B cell (primary cell): ENCODE results near the gene IPO8. TPM values are rescaled to one million over a fixed set of nuclear protein-coding genes. Genes with fewer than 3 reads are reported as not detected.

Source experiments
- ATAC-seq: fragments of 200-7000 bp; cut with Tn5 transposase; one replicate; pipeline ENCODE4 v1.10.0; 2021; ENCODE audit warnings: low read depth, mild to moderate bottlenecking, moderate number of reproducible peaks, moderate library complexity
- CTCF ChIA-PET: fragments of 350-600 bp; sonication (Branson Sonifier 250); formaldehyde crosslinking; loops from one replicate; lab custom pipeline; 2021; ENCODE audit warnings: antibody characterized with exemption, inconsistent platforms; lab: Charles Lee
- POLR2A ChIA-PET: fragments of 350-600 bp; sonication (Branson Sonifier 250); formaldehyde crosslinking; loops from one replicate; lab custom pipeline; 2021; ENCODE audit warnings: antibody characterized with exemption; lab: Charles Lee
- DNase-seq: peaks from one replicate; pipeline ENCODE4 v3.0.0; 2013
- H2AFZ ChIP-seq: 2 replicates; pipeline ENCODE4 v1.6.1; 2012; ENCODE audit warnings: mild to moderate bottlenecking, low read depth, low read length; ENCODE audit not compliant: insufficient read depth, poor library complexity, severe bottlenecking
- H3K27ac ChIP-seq, 2 donors: 1 replicate in 1 of 2; 2 replicates in 1 of 2; pipeline ENCODE4 v1.5.1; 2012 to 2013; ENCODE audit warnings: low read length in 2 of 2, mild to moderate bottlenecking in 2 of 2, moderate library complexity in 1 of 2
- H3K27me3 ChIP-seq, 4 experiments: fragments of 200-600 bp in 1 of 4; sonication (generic) in 1 of 4; replicated peaks in 1 of 4; 1 replicate in 2 of 4; 2 replicates in 2 of 4; pipeline versions ENCODE4 v1.6.1 to v1.7.0; 2013 to 2016; ENCODE audit warnings: low read length in 3 of 4, mild to moderate bottlenecking in 2 of 4, mixed read lengths in 1 of 4, moderate library complexity in 1 of 4; ENCODE audit not compliant: insufficient read depth in 4 of 4, control insufficient read depth in 3 of 4; ENCODE audit errors: control extremely low read depth in 1 of 4
- H3K36me3 ChIP-seq, 2 experiments: replicated peaks in 1 of 2; 1 replicate in 1 of 2; 2 replicates in 1 of 2; pipeline versions ENCODE4 v1.6.1 to v1.7.1; 2013; ENCODE audit warnings: low read length in 1 of 2; ENCODE audit not compliant: insufficient read depth in 2 of 2, control insufficient read depth in 1 of 2; ENCODE audit errors: control extremely low read depth in 1 of 2, extremely low read depth in 1 of 2
- H3K4me1 ChIP-seq, 2 donors: fragments of 200-600 bp in 1 of 2; sonication (generic) in 1 of 2; 1 replicate in 1 of 2; 2 replicates in 1 of 2; pipeline versions ENCODE4 v1.5.1 to v1.6.1; 2013 to 2017; ENCODE audit warnings: low read length in 2 of 2; ENCODE audit not compliant: control insufficient read depth in 2 of 2, insufficient read depth in 2 of 2
- H3K4me2 ChIP-seq: replicated peaks from 2 replicates; pipeline ENCODE3; 2012; ENCODE audit warnings: mild to moderate bottlenecking, low read depth, low read length; ENCODE audit not compliant: poor library complexity, severe bottlenecking
- H3K4me3 ChIP-seq, 5 experiments: fragments of 200-600 bp in 1 of 5; sonication (generic) in 1 of 5; 1 replicate in 3 of 5; 2 replicates in 2 of 5; pipeline versions ENCODE4 v1.5.1 to v1.7.0; 2011 to 2016; ENCODE audit warnings: low read length in 4 of 5, mild to moderate bottlenecking in 4 of 5, low read depth in 2 of 5, control low read depth in 1 of 5, moderate library complexity in 1 of 5; ENCODE audit not compliant: insufficient read depth in 1 of 5; ENCODE audit errors: control extremely low read depth in 1 of 5, extremely low read depth in 1 of 5
- H3K79me2 ChIP-seq: fragments of 200-600 bp; sonication (generic); one replicate; pipeline ENCODE4 v1.6.0; 2016; ENCODE audit warnings: low read length; ENCODE audit not compliant: control insufficient read depth, insufficient read depth
- H3K9ac ChIP-seq: fragments of 200-600 bp; sonication (generic); 2 replicates; pipeline ENCODE4 v1.6.1; 2017; ENCODE audit warnings: mild to moderate bottlenecking, low read length, moderate library complexity
- H3K9me3 ChIP-seq, 3 donors: one replicate each; pipeline versions ENCODE4 v1.6.1 to v1.7.1; 2013; ENCODE audit warnings: low read length in 2 of 3; ENCODE audit not compliant: control insufficient read depth in 2 of 3, insufficient read depth in 1 of 3; ENCODE audit errors: control extremely low read depth in 1 of 3
- H4K20me1 ChIP-seq: 2 replicates; pipeline ENCODE4 v1.6.0; 2012; ENCODE audit warnings: mild to moderate bottlenecking, low read length; ENCODE audit not compliant: insufficient read depth, control insufficient read depth, poor library complexity, severe bottlenecking
- H3K27ac Mint-ChIP-seq: one replicate; pipeline ENCODE4 v1.8.0; 2021; ENCODE audit warnings: mixed read lengths
- H3K27me3 Mint-ChIP-seq: one replicate; pipeline ENCODE4 v1.8.0; 2021; ENCODE audit warnings: mixed read lengths
- H3K4me1 Mint-ChIP-seq: one replicate; pipeline ENCODE4 v1.8.0; 2021; ENCODE audit warnings: mixed read lengths
- H3K4me3 Mint-ChIP-seq: one replicate; pipeline ENCODE4 v1.8.0; 2021; ENCODE audit warnings: mixed read lengths
- H3K9me3 Mint-ChIP-seq: one replicate; pipeline ENCODE4 v1.8.0; 2022; ENCODE audit warnings: mixed read lengths; ENCODE audit not compliant: insufficient read depth
- CTCF ChIP-seq: fragments of 200-600 bp; IDR thresholded peaks from one replicate; pipeline ENCODE4 v1.8.0; 2022; ENCODE audit warnings: antibody characterized with exemption, mild to moderate bottlenecking
- EZH2 ChIP-seq: IDR thresholded peaks from 2 replicates; pipeline ENCODE4 v1.6.1; 2012; ENCODE audit warnings: borderline replicate concordance, low read depth, mild to moderate bottlenecking, moderate library complexity, low read length; ENCODE audit not compliant: insufficient read depth, poor library complexity, severe bottlenecking
- WGBS: methylation state at CpG from one replicate; pipeline ENCODE4 v1.1.5; 2013; ENCODE audit warnings: missing lambda C conversion rate; ENCODE audit not compliant: insufficient coverage; 5-methylcytosine and 5-hydroxymethylcytosine counted together
- intact Hi-C: fragments of 100-400 bp; cut with micrococcal nuclease; formaldehyde crosslinking; loops from one replicate; pipeline ENCODE4 v1.10.0; 2022
- polyA plus RNA-seq: library from polyadenylated mRNA; depleted of rRNA; stranded (reverse); fragments of >200 nt; gene quantifications from 2 replicates; pipeline ENCODE4 v1.2.3, GENCODE V29; 2012
- total RNA-seq, 2 donors: library from RNA; stranded (reverse); fragments of 120-200 nt in 1 of 2; gene quantifications; 1 replicate in 1 of 2; 2 replicates in 1 of 2; pipeline versions ENCODE4 v1.2.3 to v1.2.4, GENCODE V29; 2013 to 2022

Gene IPO8
- total and polyA plus RNA-seq, 2 donors (not counting 1 experiment from before 2014, with no cell fraction given), result 7.5 to 58.1 TPM

- Histone ChIP-seq H3K79me2 (no peaks in the 10 kb centered on the region), H3K9ac (no peak overlapping the region), H4K20me1 (no peaks in the 10 kb centered on the region), H3K4me1 (no peaks in the 10 kb centered on the region), H3K9me3 (no peaks in the 10 kb centered on the region), H3K27me3 (no peaks in the 10 kb centered on the region), H2AFZ (no peak overlapping the region), H3K4me3 (no peak overlapping the region), H3K27ac (no peak overlapping the region), H3K36me3 (peaks cover 6 to 44% of the 10 kb centered on the region in 2 experiments), H3K4me2 (no peak overlapping the region)
- H3K27ac Mint-ChIP-seq, result no peak overlapping the region
- TF ChIP-seq CTCF, result no peak
- no peak for TF ChIP-seq EZH2
- ATAC-seq, result no peak
- H3K4me1 Mint-ChIP-seq, result no peaks in the 10 kb centered on the region
- no CpG with 5 or more reads among the region's 1 CpG for WGBS
- ChIA-PET POLR2A (no interaction called here), CTCF (no interaction called here)
- H3K4me3 Mint-ChIP-seq, result no peak overlapping the region
- H3K9me3 Mint-ChIP-seq, result no peaks in the 10 kb centered on the region
- intact Hi-C loops, result no loop called here
- no peak for DNase-seq
- H3K27me3 Mint-ChIP-seq, result no peaks in the 10 kb centered on the region
Measured at GRCh38 chr12:30719060-30719459, 23.4 kb upstream of the IPO8 start.

GRCh38 chr12:30707613-30708342 is 12.1 kb upstream of the IPO8 start:
- peaks cover 5 to 13% of the 10 kb centered on the region in 2 experiments for H3K36me3 ChIP-seq
- ChIA-PET CTCF (interaction anchor here (2.0 kb wide), 1 partner anchor 12 kb away, joined by 6 read pairs; the partner anchor contains the start of gene IPO8), POLR2A (no interaction called here)
- no peak overlapping the region for H3K27ac ChIP-seq
- intact Hi-C loops, result no loop called here
- 100% methylated on average over 4 of the region's 10 CpGs for WGBS
- H3K4me2 ChIP-seq, result no peak overlapping the region
- Mint-ChIP-seq H3K9me3 (no peaks in the 10 kb centered on the region), H3K27me3 (no peaks in the 10 kb centered on the region), H3K4me1 (no peaks in the 10 kb centered on the region), H3K27ac (no peak overlapping the region), H3K4me3 (no peak overlapping the region)
- no peaks in the 10 kb centered on the region for H3K27me3 ChIP-seq
- ATAC-seq, result no peak
- no peaks in the 10 kb centered on the region for H3K4me1 ChIP-seq
- no peaks in the 10 kb centered on the region for H3K79me2 ChIP-seq
- no peak overlapping the region for H3K9ac ChIP-seq
- H2AFZ ChIP-seq, result no peak overlapping the region
- no peak for DNase-seq
- no peak overlapping the region for H3K4me3 ChIP-seq
- H3K9me3 ChIP-seq, result no peaks in the 10 kb centered on the region
- no peaks in the 10 kb centered on the region for H4K20me1 ChIP-seq
- TF ChIP-seq CTCF (no peak), EZH2 (no peak)
